Esophagus muscularis mucosa (tissue), 4 donors: ENCODE results near the gene UGT3A1. TPM values are rescaled to one million over a fixed set of nuclear protein-coding genes. Genes with fewer than 3 reads are reported as not detected.

Experiments used
- DNase-seq: peaks from one replicate; pipeline ENCODE4 v3.0.0-alpha.2; 2017; ENCODE audit errors: extremely low spot score
- H3K27ac ChIP-seq, 4 donors: fragments of 200-600 bp; sonication (generic); replicated peaks in 1 of 4; 1 replicate in 3 of 4; 2 replicates in 1 of 4; pipeline ENCODE4 v1.5.1; 2016 to 2019; ENCODE audit warnings: mild to moderate bottlenecking in 1 of 4
- H3K27me3 ChIP-seq, 4 donors: fragments of 200-600 bp; sonication (generic); one replicate each; pipeline versions ENCODE4 v1.5.1 to v1.6.0; 2016 to 2019
- H3K36me3 ChIP-seq, 4 donors: fragments of 200-600 bp; sonication (generic); one replicate each; pipeline ENCODE4 v1.5.1; 2016 to 2019
- H3K4me1 ChIP-seq, 4 donors: fragments of 200-600 bp; sonication (generic); one replicate each; pipeline ENCODE4 v1.5.1; 2016 to 2019
- H3K4me3 ChIP-seq, 4 donors: fragments of 200-600 bp; sonication (generic); 1 replicate in 2 of 4; 2 replicates in 2 of 4; pipeline ENCODE4 v1.5.1; 2016 to 2019; ENCODE audit warnings: mild to moderate bottlenecking in 4 of 4, moderate library complexity in 1 of 4
- H3K9me3 ChIP-seq, 4 donors: fragments of 200-600 bp; sonication (generic); 1 replicate in 3 of 4; 2 replicates in 1 of 4; pipeline ENCODE4 v1.5.1; 2016 to 2019
- CTCF ChIP-seq, 3 experiments: fragments of 200-600 bp in 2 of 3; fragments of 450-650 bp in 1 of 3; sonication (generic) in 2 of 3; IDR thresholded peaks; one replicate each; pipeline ENCODE4 v1.5.1; 2017 to 2019; ENCODE audit warnings: antibody characterized with exemption in 3 of 3, mild to moderate bottlenecking in 2 of 3, moderate library complexity in 1 of 3
- EP300 ChIP-seq: sonication (generic); formaldehyde crosslinking; IDR thresholded peaks from one replicate; pipeline ENCODE4 v1.6.1; 2017; ENCODE audit warnings: antibody characterized with exemption
- POLR2A ChIP-seq: fragments of 450-650 bp; IDR thresholded peaks from one replicate; pipeline ENCODE4 v1.6.1; 2017; ENCODE audit warnings: antibody characterized with exemption, moderate library complexity, mild to moderate bottlenecking, low read depth
- POLR2AphosphoS5 ChIP-seq, 2 donors: sonication (generic); formaldehyde crosslinking; IDR thresholded peaks; one replicate each; pipeline ENCODE4 v1.6.1; 2017; ENCODE audit warnings: antibody characterized with exemption in 2 of 2
- WGBS: methylation state at CpG from one replicate; pipeline ENCODE4 v1.1.5; 2018; 5-methylcytosine and 5-hydroxymethylcytosine counted together
- intact Hi-C: fragments of 100-400 bp; cut with DNase I; formaldehyde crosslinking; loops from one replicate; pipeline ENCODE4 v1.15.1; 2023
- total RNA-seq, 4 donors: library from RNA; depleted of rRNA; stranded (reverse); fragments of >200 nt; gene quantifications; one replicate each; pipeline versions ENCODE4 v1.1.0 to v1.2.1, GENCODE V29; 2016

The UGT3A1 gene
- total RNA-seq, 4 donors from 2014 or later = not detected

- Histone ChIP-seq H3K9me3 (peaks cover 0 to 10% (median 2%) of the 10 kb centered on the region in 4 donors), H3K36me3 (no peaks in the 10 kb centered on the region), H3K4me1 (no peaks in the 10 kb centered on the region), H3K4me3 (no peak overlapping the region), H3K27ac (no peak overlapping the region), H3K27me3 (no peaks in the 10 kb centered on the region)
- no peak for TF ChIP-seq CTCF (IDR thresholded peaks at IDR 0.05)
- no peak for TF ChIP-seq POLR2AphosphoS5 (IDR thresholded peaks at IDR 0.05)
- no peak for TF ChIP-seq EP300
- no peak for TF ChIP-seq POLR2A
- intact Hi-C loops = no loop called here
- DNase-seq = no peak
- WGBS = 67% methylated on average over 1 of the region's 1 CpG
These were observed 18.5 kb upstream of the UGT3A1 start for GRCh38 chr5:36009698-36010097.

- Histone ChIP-seq H3K27me3 (no peaks in the 10 kb centered on the region), H3K4me1 (no peaks in the 10 kb centered on the region), H3K4me3 (no peak overlapping the region), H3K9me3 (peaks cover 0 to 3% (median 0%) of the 10 kb centered on the region in 4 donors), H3K36me3 (no peaks in the 10 kb centered on the region), H3K27ac (no peak overlapping the region)
- TF ChIP-seq POLR2AphosphoS5 (IDR thresholded peaks at IDR 0.05) = no peak
- no peak for TF ChIP-seq EP300
- no peak for TF ChIP-seq POLR2A
- TF ChIP-seq CTCF (IDR thresholded peaks at IDR 0.05) = no peak
- DNase-seq = no peak
- intact Hi-C loops = no loop called here
These were observed 16.2 kb upstream of the UGT3A1 start for GRCh38 chr5:36007366-36007765.

- TF ChIP-seq EP300 (no peak), POLR2AphosphoS5 (IDR thresholded peaks at IDR 0.05) (no peak), POLR2A (no peak)
- no peak for DNase-seq
- no peak overlapping the region for H3K4me3 ChIP-seq
- H3K36me3 ChIP-seq = no peaks in the 10 kb centered on the region
- H3K27me3 ChIP-seq = no peaks in the 10 kb centered on the region
- H3K27ac ChIP-seq = no peak overlapping the region
- WGBS = 67% methylated on average over 1 of the region's 1 CpG
- intact Hi-C loops = no loop called here
- H3K4me1 ChIP-seq = no peaks in the 10 kb centered on the region
- peaks cover 0 to 3% (median 0%) of the 10 kb centered on the region in 4 donors for H3K9me3 ChIP-seq
These were observed 15.0 kb upstream of the UGT3A1 start for GRCh38 chr5:36006163-36006562.

- no peaks in the 10 kb centered on the region for H3K4me1 ChIP-seq
- no peak for TF ChIP-seq CTCF (IDR thresholded peaks at IDR 0.05)
- TF ChIP-seq EP300 = no peak
- no peak for TF ChIP-seq POLR2A
- TF ChIP-seq POLR2AphosphoS5 (IDR thresholded peaks at IDR 0.05) = no peak
- no peaks in the 10 kb centered on the region for H3K9me3 ChIP-seq
- H3K27me3 ChIP-seq = no peaks in the 10 kb centered on the region
- no peak overlapping the region for H3K27ac ChIP-seq
- 87% methylated on average over 3 of the region's 3 CpGs for WGBS
- no peaks in the 10 kb centered on the region for H3K36me3 ChIP-seq
- intact Hi-C loops = no loop called here
- DNase-seq = no peak
- no peak overlapping the region for H3K4me3 ChIP-seq
These were observed 9.8 kb upstream of the UGT3A1 start for GRCh38 chr5:36001032-36001431.

- H3K4me1 ChIP-seq = no peaks in the 10 kb centered on the region
- H3K9me3 ChIP-seq = no peaks in the 10 kb centered on the region
- H3K27me3 ChIP-seq = no peaks in the 10 kb centered on the region
- DNase-seq = no peak
- intact Hi-C loops = no loop called here
- no peak overlapping the region for H3K27ac ChIP-seq
- H3K36me3 ChIP-seq = no peaks in the 10 kb centered on the region
- H3K4me3 ChIP-seq = no peak overlapping the region
- WGBS = 44% methylated on average over 1 of the region's 1 CpG
- TF ChIP-seq POLR2AphosphoS5 (IDR thresholded peaks at IDR 0.05) = no peak
- no peak for TF ChIP-seq POLR2A
- no peak for TF ChIP-seq EP300
- TF ChIP-seq CTCF (IDR thresholded peaks at IDR 0.05) = no peak
These were observed 8.4 kb upstream of the UGT3A1 start for GRCh38 chr5:35999547-35999946.
